GM23338 (cell line): ENCODE data around the gene CCDC120. TPM values are rescaled to one million over a fixed set of nuclear protein-coding genes. Genes with fewer than 3 reads are reported as not detected.

Experiments
- ATAC-seq: fragments of 200-7000 bp; cut with Tn5 transposase; 3 replicates; pipeline ENCODE4 v1.9.1; 2020
- DNase-seq: peaks from one replicate; pipeline ENCODE4 v3.0.0-alpha.2; 2015; ENCODE audit warnings: low spot score
- H2AFZ ChIP-seq: fragments of 200-600 bp; sonication (generic); 2 replicates; pipeline ENCODE4 v1.8.0; 2016; ENCODE audit warnings: antibody characterized with exemption, mild to moderate bottlenecking, moderate library complexity
- H3F3A ChIP-seq: fragments of 200-600 bp; sonication (generic); replicated peaks from 2 replicates; pipeline ENCODE4 v1.8.0; 2017; ENCODE audit warnings: antibody characterized with exemption, mixed run types, low read depth
- H3K27ac ChIP-seq: fragments of 200-600 bp; sonication (generic); 2 replicates; pipeline ENCODE4 v1.6.1; 2016; ENCODE audit warnings: low read depth
- H3K27me3 ChIP-seq: fragments of 200-600 bp; sonication (generic); 2 replicates; pipeline ENCODE4 v1.8.0; 2016; ENCODE audit warnings: mild to moderate bottlenecking, mixed run types, moderate library complexity; ENCODE audit not compliant: insufficient read depth
- H3K36me3 ChIP-seq: fragments of 200-600 bp; sonication (generic); 2 replicates; pipeline ENCODE4 v1.8.0; 2016; ENCODE audit warnings: mild to moderate bottlenecking; ENCODE audit not compliant: insufficient read depth
- H3K4me1 ChIP-seq: fragments of 200-600 bp; sonication (generic); 2 replicates; pipeline ENCODE4 v1.8.0; 2016; ENCODE audit warnings: mild to moderate bottlenecking, moderate library complexity; ENCODE audit not compliant: insufficient read depth
- H3K4me2 ChIP-seq: fragments of 200-600 bp; sonication (generic); 2 replicates; pipeline ENCODE4 v1.7.1; 2017; ENCODE audit warnings: mixed run types
- H3K4me3 ChIP-seq: fragments of 200-600 bp; sonication (generic); 2 replicates; pipeline ENCODE4 v1.6.1; 2016; ENCODE audit warnings: mixed run types
- H3K79me2 ChIP-seq: fragments of 200-600 bp; sonication (generic); replicated peaks from 2 replicates; pipeline ENCODE4 v1.8.0; 2017; ENCODE audit warnings: mild to moderate bottlenecking; ENCODE audit not compliant: insufficient read depth
- H3K9me2 ChIP-seq: fragments of 200-600 bp; sonication (generic); 2 replicates; pipeline ENCODE4 v1.8.0; 2017; ENCODE audit not compliant: insufficient read depth
- H4K20me1 ChIP-seq: fragments of 200-600 bp; sonication (generic); replicated peaks from 2 replicates; pipeline ENCODE4 v1.8.0; 2017; ENCODE audit warnings: mild to moderate bottlenecking; ENCODE audit not compliant: insufficient read depth
- H3K27ac Mint-ChIP-seq: 2 replicates; pipeline ENCODE4 v1.8.0; 2020; ENCODE audit warnings: inconsistent platforms, mild to moderate bottlenecking, moderate library complexity, mixed read lengths
- H3K27me3 Mint-ChIP-seq: 3 replicates; pipeline ENCODE4 v1.8.0; 2022; ENCODE audit warnings: low read depth, mild to moderate bottlenecking, moderate library complexity, mixed read lengths, inconsistent platforms; ENCODE audit not compliant: insufficient read depth, poor library complexity
- H3K36me3 Mint-ChIP-seq: 3 replicates; pipeline ENCODE4 v1.8.0; 2021; ENCODE audit warnings: low read depth, mild to moderate bottlenecking, inconsistent platforms, moderate library complexity, mixed read lengths
- H3K4me1 Mint-ChIP-seq: 3 replicates; pipeline ENCODE4 v1.8.0; 2020; ENCODE audit warnings: mild to moderate bottlenecking, inconsistent platforms, mixed read lengths
- H3K4me3 Mint-ChIP-seq: 3 replicates; pipeline ENCODE4 v1.8.0; 2021; ENCODE audit warnings: moderate library complexity, mild to moderate bottlenecking, inconsistent platforms, mixed read lengths
- H3K9me3 Mint-ChIP-seq: 3 replicates; pipeline ENCODE4 v1.8.0; 2020; ENCODE audit warnings: moderate library complexity, mild to moderate bottlenecking, inconsistent platforms, mixed read lengths
- CREB1 ChIP-seq: fragments of 250-450 bp; sonication (Bioruptor Pico); IDR thresholded peaks from 2 replicates; pipeline ENCODE4 v1.5.0; 2020; ENCODE audit warnings: low read depth, mild to moderate bottlenecking, moderate library complexity
- CTCF ChIP-seq, 2 experiments: fragments of 200-600 bp in 1 of 2; sonication (generic) in 1 of 2; conservative IDR thresholded peaks; 2 replicates each; pipeline versions ENCODE4 v1.5.1 to v1.6.1; 2016 to 2017; ENCODE audit warnings: antibody characterized with exemption in 2 of 2, low read depth in 2 of 2, mild to moderate bottlenecking in 2 of 2, moderate library complexity in 1 of 2
- EZH2 ChIP-seq: fragments of 200-600 bp; sonication (generic); IDR thresholded peaks from one replicate; pipeline ENCODE4 v1.8.0; 2017; ENCODE audit warnings: antibody characterized with exemption, mild to moderate bottlenecking, low read depth; ENCODE audit not compliant: unreplicated experiment
- EZH2phosphoT487 ChIP-seq: fragments of 200-600 bp; sonication (generic); IDR thresholded peaks from one replicate; pipeline ENCODE4 v1.8.1; 2018; ENCODE audit warnings: antibody characterized with exemption; ENCODE audit not compliant: unreplicated experiment
- JUNB ChIP-seq: IDR thresholded peaks from one replicate; pipeline ENCODE4 v1.6.1; 2016; ENCODE audit warnings: antibody characterized with exemption; ENCODE audit not compliant: unreplicated experiment
- NANOG ChIP-seq: IDR thresholded peaks from 2 replicates; pipeline ENCODE4 v1.6.1; 2016; ENCODE audit warnings: antibody characterized with exemption, borderline replicate concordance
- POLR2AphosphoS5 ChIP-seq: IDR thresholded peaks from 2 replicates; pipeline ENCODE4 v1.6.1; 2016; ENCODE audit warnings: antibody characterized with exemption, low read depth
- REST ChIP-seq: IDR thresholded peaks from one replicate; pipeline ENCODE4 v1.6.1; 2018; ENCODE audit warnings: antibody characterized with exemption; ENCODE audit not compliant: unreplicated experiment
- STAT1 ChIP-seq: IDR thresholded peaks from one replicate; pipeline ENCODE4 v1.6.1; 2016; ENCODE audit warnings: antibody characterized with exemption; ENCODE audit not compliant: unreplicated experiment
- ZNF114 ChIP-seq: fragments of 250-450 bp; sonication (Bioruptor Pico); IDR thresholded peaks from 2 replicates; pipeline ENCODE4 v1.5.0; 2020; ENCODE audit warnings: mild to moderate bottlenecking, moderate library complexity
- ZNF331 ChIP-seq: fragments of 250-450 bp; sonication (Bioruptor Pico); IDR thresholded peaks from 2 replicates; pipeline ENCODE4 v1.5.0; 2020; ENCODE audit warnings: low read depth, mild to moderate bottlenecking, moderate library complexity
- polyA plus RNA-seq: library from polyadenylated mRNA; unstranded; fragments of >200 nt; fragmentation: Nextera tagmentation; extraction: Ambion mirVana; gene quantifications from 2 replicates; pipeline ENCODE4 v1.2.1, GENCODE V29; 2016
- total RNA-seq: library from RNA; depleted of rRNA; stranded (reverse); fragments of >200 nt; shearing (Covaris generic); gene quantifications from 2 replicates; pipeline ENCODE4 v1.2.3, GENCODE V29; 2014
- TF ChIP-seq, protein P1 (sequence below): fragments of 250-450 bp; sonication (Bioruptor Pico); IDR thresholded peaks from 2 replicates; pipeline ENCODE4 v1.5.0; 2020; ENCODE audit warnings: mild to moderate bottlenecking, moderate library complexity
- TF ChIP-seq, protein P2 (sequence below): IDR thresholded peaks from 2 replicates; pipeline ENCODE4 v1.6.1; 2016; ENCODE audit warnings: antibody characterized with exemption

The CCDC120 gene
- total and polyA plus RNA-seq, 2 experiments from 2014 or later: 3.3 to 9.9 TPM

DNA sequence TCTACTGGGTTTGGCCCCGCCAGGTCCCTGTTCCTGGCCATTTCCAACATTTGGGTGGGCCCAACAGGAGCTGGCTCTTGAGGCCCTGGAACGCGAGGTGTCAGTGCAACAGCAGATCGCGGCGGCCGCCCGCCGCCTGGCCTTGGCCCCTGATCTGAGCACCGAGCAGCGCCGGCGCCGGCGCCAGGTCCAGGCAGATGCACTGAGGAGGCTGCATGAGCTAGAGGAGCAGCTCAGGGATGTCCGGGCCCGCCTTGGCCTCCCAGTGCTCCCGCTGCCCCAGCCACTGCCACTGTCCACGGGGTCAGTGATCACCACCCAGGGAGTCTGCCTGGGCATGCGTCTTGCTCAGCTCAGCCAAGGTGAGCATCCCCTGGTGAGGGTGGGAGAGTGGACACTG is 5.5 kb downstream of the CCDC120 start:
- ATAC-seq (no peak), DNase-seq (no peak)
- TF ChIP-seq EZH2phosphoT487 (no peak), ZNF331 (no peak), EZH2 (no peak), JUNB (no peak), CREB1 (CRISPR knock-in tag) (no peak), NANOG (no peak), CTCF (conservative IDR thresholded peaks at IDR 0.05; ENCODE audit: low read depth in 2 of 2) (no peak), ZNF114 (CRISPR knock-in tag) (no peak), REST (no peak), STAT1 (no peak), POLR2AphosphoS5 (no peak)
- TF ChIP-seq, protein P1, sequence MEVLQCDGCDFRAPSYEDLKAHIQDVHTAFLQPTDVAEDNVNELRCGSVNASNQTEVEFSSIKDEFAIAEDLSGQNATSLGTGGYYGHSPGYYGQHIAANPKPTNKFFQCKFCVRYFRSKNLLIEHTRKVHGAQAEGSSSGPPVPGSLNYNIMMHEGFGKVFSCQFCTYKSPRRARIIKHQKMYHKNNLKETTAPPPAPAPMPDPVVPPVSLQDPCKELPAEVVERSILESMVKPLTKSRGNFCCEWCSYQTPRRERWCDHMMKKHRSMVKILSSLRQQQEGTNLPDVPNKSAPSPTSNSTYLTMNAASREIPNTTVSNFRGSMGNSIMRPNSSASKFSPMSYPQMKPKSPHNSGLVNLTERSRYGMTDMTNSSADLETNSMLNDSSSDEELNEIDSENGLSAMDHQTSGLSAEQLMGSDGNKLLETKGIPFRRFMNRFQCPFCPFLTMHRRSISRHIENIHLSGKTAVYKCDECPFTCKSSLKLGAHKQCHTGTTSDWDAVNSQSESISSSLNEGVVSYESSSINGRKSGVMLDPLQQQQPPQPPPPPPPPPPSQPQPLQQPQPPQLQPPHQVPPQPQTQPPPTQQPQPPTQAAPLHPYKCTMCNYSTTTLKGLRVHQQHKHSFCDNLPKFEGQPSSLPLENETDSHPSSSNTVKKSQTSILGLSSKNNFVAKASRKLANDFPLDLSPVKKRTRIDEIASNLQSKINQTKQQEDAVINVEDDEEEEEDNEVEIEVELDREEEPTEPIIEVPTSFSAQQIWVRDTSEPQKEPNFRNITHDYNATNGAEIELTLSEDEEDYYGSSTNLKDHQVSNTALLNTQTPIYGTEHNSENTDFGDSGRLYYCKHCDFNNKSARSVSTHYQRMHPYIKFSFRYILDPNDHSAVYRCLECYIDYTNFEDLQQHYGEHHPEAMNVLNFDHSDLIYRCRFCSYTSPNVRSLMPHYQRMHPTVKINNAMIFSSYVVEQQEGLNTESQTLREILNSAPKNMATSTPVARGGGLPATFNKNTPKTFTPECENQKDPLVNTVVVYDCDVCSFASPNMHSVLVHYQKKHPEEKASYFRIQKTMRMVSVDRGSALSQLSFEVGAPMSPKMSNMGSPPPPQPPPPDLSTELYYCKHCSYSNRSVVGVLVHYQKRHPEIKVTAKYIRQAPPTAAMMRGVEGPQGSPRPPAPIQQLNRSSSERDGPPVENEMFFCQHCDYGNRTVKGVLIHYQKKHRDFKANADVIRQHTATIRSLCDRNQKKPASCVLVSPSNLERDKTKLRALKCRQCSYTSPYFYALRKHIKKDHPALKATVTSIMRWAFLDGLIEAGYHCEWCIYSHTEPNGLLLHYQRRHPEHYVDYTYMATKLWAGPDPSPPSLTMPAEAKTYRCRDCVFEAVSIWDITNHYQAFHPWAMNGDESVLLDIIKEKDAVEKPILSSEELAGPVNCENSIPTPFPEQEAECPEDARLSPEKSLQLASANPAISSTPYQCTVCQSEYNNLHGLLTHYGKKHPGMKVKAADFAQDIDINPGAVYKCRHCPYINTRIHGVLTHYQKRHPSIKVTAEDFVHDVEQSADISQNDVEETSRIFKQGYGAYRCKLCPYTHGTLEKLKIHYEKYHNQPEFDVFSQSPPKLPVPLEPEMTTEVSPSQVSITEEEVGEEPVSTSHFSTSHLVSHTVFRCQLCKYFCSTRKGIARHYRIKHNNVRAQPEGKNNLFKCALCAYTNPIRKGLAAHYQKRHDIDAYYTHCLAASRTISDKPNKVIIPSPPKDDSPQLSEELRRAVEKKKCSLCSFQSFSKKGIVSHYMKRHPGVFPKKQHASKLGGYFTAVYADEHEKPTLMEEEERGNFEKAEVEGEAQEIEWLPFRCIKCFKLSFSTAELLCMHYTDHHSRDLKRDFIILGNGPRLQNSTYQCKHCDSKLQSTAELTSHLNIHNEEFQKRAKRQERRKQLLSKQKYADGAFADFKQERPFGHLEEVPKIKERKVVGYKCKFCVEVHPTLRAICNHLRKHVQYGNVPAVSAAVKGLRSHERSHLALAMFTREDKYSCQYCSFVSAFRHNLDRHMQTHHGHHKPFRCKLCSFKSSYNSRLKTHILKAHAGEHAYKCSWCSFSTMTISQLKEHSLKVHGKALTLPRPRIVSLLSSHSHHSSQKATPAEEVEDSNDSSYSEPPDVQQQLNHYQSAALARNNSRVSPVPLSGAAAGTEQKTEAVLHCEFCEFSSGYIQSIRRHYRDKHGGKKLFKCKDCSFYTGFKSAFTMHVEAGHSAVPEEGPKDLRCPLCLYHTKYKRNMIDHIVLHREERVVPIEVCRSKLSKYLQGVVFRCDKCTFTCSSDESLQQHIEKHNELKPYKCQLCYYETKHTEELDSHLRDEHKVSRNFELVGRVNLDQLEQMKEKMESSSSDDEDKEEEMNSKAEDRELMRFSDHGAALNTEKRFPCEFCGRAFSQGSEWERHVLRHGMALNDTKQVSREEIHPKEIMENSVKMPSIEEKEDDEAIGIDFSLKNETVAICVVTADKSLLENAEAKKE (CRISPR knock-in tag): no peak
- TF ChIP-seq, protein P2, sequence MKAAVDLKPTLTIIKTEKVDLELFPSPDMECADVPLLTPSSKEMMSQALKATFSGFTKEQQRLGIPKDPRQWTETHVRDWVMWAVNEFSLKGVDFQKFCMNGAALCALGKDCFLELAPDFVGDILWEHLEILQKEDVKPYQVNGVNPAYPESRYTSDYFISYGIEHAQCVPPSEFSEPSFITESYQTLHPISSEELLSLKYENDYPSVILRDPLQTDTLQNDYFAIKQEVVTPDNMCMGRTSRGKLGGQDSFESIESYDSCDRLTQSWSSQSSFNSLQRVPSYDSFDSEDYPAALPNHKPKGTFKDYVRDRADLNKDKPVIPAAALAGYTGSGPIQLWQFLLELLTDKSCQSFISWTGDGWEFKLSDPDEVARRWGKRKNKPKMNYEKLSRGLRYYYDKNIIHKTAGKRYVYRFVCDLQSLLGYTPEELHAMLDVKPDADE: no peak
- peaks cover 9% of the 10 kb centered on the region; the same call in 2 of the 3 replicates for H3K36me3 Mint-ChIP-seq
- no peaks in the 10 kb centered on the region for H3K4me1 ChIP-seq
- H3K4me1 Mint-ChIP-seq: peaks cover 4% of the 10 kb centered on the region; the same call in 2 of the 3 replicates
- 0 out of 2 replicates have a peak, but pooled peaks cover 5% of the 10 kb centered on the region for H3K79me2 ChIP-seq
- H3K9me2 ChIP-seq: no peaks in the 10 kb centered on the region
- no peak overlapping the region for H3K4me2 ChIP-seq
- H3K27ac Mint-ChIP-seq: no peak overlapping the region
- no peaks in the 10 kb centered on the region for H3F3A ChIP-seq
- H3K27ac ChIP-seq: no peak overlapping the region
- no peaks in the 10 kb centered on the region for H3K27me3 ChIP-seq
- no peaks in the 10 kb centered on the region for H3K9me3 Mint-ChIP-seq
- H4K20me1 ChIP-seq: no peaks in the 10 kb centered on the region
- no peak overlapping the region for H2AFZ ChIP-seq
- peaks cover 4% of the 10 kb centered on the region for H3K27me3 Mint-ChIP-seq
- H3K36me3 ChIP-seq: no peaks in the 10 kb centered on the region
- H3K4me3 Mint-ChIP-seq: no peak overlapping the region
- no peak overlapping the region for H3K4me3 ChIP-seq
